PFSK-1 (cell line): ENCODE measurements around the gene MAML2.

Experiments used
- FOXP2 ChIP-seq: optimal IDR thresholded peaks from 2 replicates; pipeline ENCODE3; 2011; ENCODE audit warnings: borderline replicate concordance, control low read depth, inconsistent platforms; ENCODE audit not compliant: insufficient read depth; ENCODE audit errors: extremely low read length, extremely low read depth
- POLR2AphosphoS5 ChIP-seq: IDR thresholded peaks from 2 replicates; pipeline ENCODE4 v1.6.1; 2012; ENCODE audit warnings: low read depth, mild to moderate bottlenecking, control low read depth, low read length, moderate library complexity
- REST ChIP-seq, 2 experiments: IDR thresholded peaks; 2 replicates each; pipeline versions ENCODE4 v1.6.1 to v1.8.0; 2011 to 2012; ENCODE audit warnings: low read depth in 2 of 2, low read length in 2 of 2, control low read depth in 1 of 2, inconsistent platforms in 1 of 2, mild to moderate bottlenecking in 1 of 2, moderate library complexity in 1 of 2; ENCODE audit not compliant: insufficient read depth in 1 of 2
- SIN3A ChIP-seq: IDR thresholded peaks from 2 replicates; pipeline ENCODE4 v1.6.1; 2012; ENCODE audit warnings: mild to moderate bottlenecking, low read length, moderate library complexity, borderline replicate concordance; ENCODE audit not compliant: insufficient read depth
- TAF1 ChIP-seq: IDR thresholded peaks from 2 replicates; pipeline ENCODE4 v1.6.1; 2012; ENCODE audit warnings: low read length, control low read depth, borderline replicate concordance; ENCODE audit not compliant: insufficient read depth

Gene MAML2

GRCh38 chr11:96035740-96036078, 307.3 kb downstream of the MAML2 start:
- TF ChIP-seq TAF1: no peak
- no peak for TF ChIP-seq REST (IDR thresholded peaks at IDR 0.05; ENCODE audit: insufficient read depth in 1 of 2, low read depth in 2 of 2, low read length in 2 of 2)
- no peak for TF ChIP-seq SIN3A
- TF ChIP-seq FOXP2: no peak
- TF ChIP-seq POLR2AphosphoS5: no peak

- TF ChIP-seq SIN3A (no peak), POLR2AphosphoS5 (no peak), FOXP2 (no peak), REST (IDR thresholded peaks at IDR 0.05; ENCODE audit: insufficient read depth in 1 of 2, low read depth in 2 of 2, low read length in 2 of 2) (no peak), TAF1 (no peak)
Observed at GRCh38 chr11:96035031-96035739, 307.8 kb downstream of the MAML2 start.

GRCh38 chr11:96033599-96033998, 309.4 kb downstream of the MAML2 start:
- no peak for TF ChIP-seq FOXP2
- TF ChIP-seq TAF1: no peak
- TF ChIP-seq REST (IDR thresholded peaks at IDR 0.05; ENCODE audit: insufficient read depth in 1 of 2, low read depth in 2 of 2, low read length in 2 of 2): no peak

GRCh38 chr11:96033095-96033494, 309.9 kb downstream of the MAML2 start:
- TF ChIP-seq REST (IDR thresholded peaks at IDR 0.05; ENCODE audit: insufficient read depth in 1 of 2, low read depth in 2 of 2, low read length in 2 of 2) (no peak), FOXP2 (no peak)

GRCh38 chr11:96028746-96029145, 314.2 kb downstream of the MAML2 start:
- TF ChIP-seq FOXP2: no peak
- no peak for TF ChIP-seq POLR2AphosphoS5
